Motor neuron (in vitro differentiated cells): Measurements from ENCODE around the gene CDC7. TPM values are rescaled to one million over a fixed set of nuclear protein-coding genes. Genes with fewer than 3 reads are reported as not detected.

Experiments used
- ATAC-seq, 8 experiments: fragments of 200-7000 bp; cut with Tn5 transposase; replicated peaks in 6 of 8; 2 replicates each; pipeline ENCODE4 v1.8.0; 2021; ENCODE audit warnings: mild to moderate bottlenecking in 8 of 8, moderate library complexity in 8 of 8
- H3K27ac ChIP-seq, 2 donors: fragments of 250-450 bp; sonication (Bioruptor Pico); 2 replicates each; pipeline ENCODE4 v1.9.0; 2021; ENCODE audit warnings: antibody characterized with exemption in 2 of 2, mild to moderate bottlenecking in 2 of 2, moderate library complexity in 1 of 2
- H3K4me1 ChIP-seq, 2 donors: fragments of 250-450 bp; sonication (Bioruptor Pico); replicated peaks in 1 of 2; 2 replicates each; pipeline ENCODE4 v1.6.1; 2021; ENCODE audit warnings: antibody characterized with exemption in 2 of 2, mild to moderate bottlenecking in 2 of 2, moderate library complexity in 1 of 2
- H3K4me3 ChIP-seq, 5 donors: fragments of 250-450 bp; sonication (Bioruptor Pico); 2 replicates each; pipeline ENCODE4 v1.9.0; 2021; ENCODE audit warnings: antibody characterized with exemption in 5 of 5, mild to moderate bottlenecking in 5 of 5, moderate library complexity in 4 of 5
- WGBS, 10 experiments: fragments of 450-650 bp; shearing (Covaris generic); methylation state at CpG; one replicate each; pipeline ENCODE4 v1.0.0; 2022; 5-methylcytosine and 5-hydroxymethylcytosine counted together
- in situ Hi-C, 9 experiments: fragments of 400-800 bp; cut with MboI; loops; one replicate each; pipeline ENCODE4 v1.15.0; 2021; ENCODE audit warnings: low sequenced_read_pairs in 9 of 9, low pct_unique_long_range_greater_than_20kb in 2 of 9; ENCODE audit not compliant: unreplicated experiment in 9 of 9
- total RNA-seq, 8 experiments: library from RNA; unstranded; fragments of 300-600 nt; gene quantifications; 2 replicates each; pipeline versions ENCODE4 v1.2.3 to v1.2.4, GENCODE V29; 2022

The CDC7 gene
- total RNA-seq, 8 experiments from 2014 or later: 5.9 to 46.8 (median 22.0) TPM

DNA sequence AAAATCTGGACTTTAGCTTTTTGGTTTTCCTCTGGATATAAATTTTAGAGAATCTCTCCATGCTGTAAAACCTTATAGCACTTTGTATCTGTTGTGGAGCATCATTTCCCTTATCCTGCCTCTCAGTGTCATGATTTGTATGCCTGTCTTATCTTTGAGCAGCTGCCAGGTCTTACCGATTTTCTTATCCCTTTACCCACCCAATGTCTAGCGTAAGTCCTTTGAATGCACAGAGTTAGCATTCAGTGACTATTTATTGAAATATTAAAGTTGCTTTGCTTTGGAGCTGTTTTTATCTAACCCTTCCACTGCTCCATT is 37.3 kb downstream of the CDC7 start:
- H3K4me3 ChIP-seq: no peak overlapping the region
- no peak overlapping the region for H3K27ac ChIP-seq
- in situ Hi-C loops: loop anchor here in 1 of 9 experiments (25.0 kb wide), 1 partner anchor 149 kb away; no protein-coding TSS in a partner anchor
- no peaks in the 10 kb centered on the region for H3K4me1 ChIP-seq
- WGBS, 10 experiments: 64 to 100% (median 94%) methylated on average over 1 to 2 of the region's 2 CpGs; no CpG with 5 or more reads in 3 of the 10 experiments
- no peak for ATAC-seq

- in situ Hi-C loops: loop anchor here in 1 of 9 experiments (25.0 kb wide), 1 partner anchor 146 kb away; no protein-coding TSS in a partner anchor
- ATAC-seq: peak in 3 of 8 experiments; percentile 84 to 91 (median 87)
- no peak overlapping the region for H3K4me3 ChIP-seq
- H3K27ac ChIP-seq: no peak overlapping the region
- 25 to 100% (median 86%) methylated on average over 1 of the region's 1 CpG; no CpG with 5 or more reads in 5 of the 10 experiments for WGBS, 10 experiments
- no peaks in the 10 kb centered on the region for H3K4me1 ChIP-seq
These were observed 40.3 kb downstream of the CDC7 start for GRCh38 chr1:91540910-91541309.

- Histone ChIP-seq H3K4me3 (no peak overlapping the region), H3K4me1 (no peaks in the 10 kb centered on the region), H3K27ac (no peak overlapping the region)
- WGBS, 10 experiments: 75 to 100% (median 94%) methylated on average over 1 to 5 of the region's 5 CpGs; no CpG with 5 or more reads in 2 of the 10 experiments
- no peak for ATAC-seq
- in situ Hi-C loops: loop anchor here in 1 of 9 experiments (25.0 kb wide), 1 partner anchor 145 kb away; no protein-coding TSS in a partner anchor
These were observed 41.4 kb downstream of the CDC7 start for GRCh38 chr1:91541918-91542533.

GRCh38 chr1:91545506-91546300 is 45.1 kb downstream of the CDC7 start:
- WGBS, 10 experiments: 70 to 100% (median 98%) methylated on average over 1 to 11 of the region's 13 CpGs
- in situ Hi-C loops: loop anchor here in 1 of 9 experiments (25.0 kb wide), 1 partner anchor 142 kb away; no protein-coding TSS in a partner anchor
- ATAC-seq: no peak
- no peaks in the 10 kb centered on the region for H3K4me1 ChIP-seq
- H3K27ac ChIP-seq: no peak overlapping the region
- H3K4me3 ChIP-seq: no peak overlapping the region

DNA sequence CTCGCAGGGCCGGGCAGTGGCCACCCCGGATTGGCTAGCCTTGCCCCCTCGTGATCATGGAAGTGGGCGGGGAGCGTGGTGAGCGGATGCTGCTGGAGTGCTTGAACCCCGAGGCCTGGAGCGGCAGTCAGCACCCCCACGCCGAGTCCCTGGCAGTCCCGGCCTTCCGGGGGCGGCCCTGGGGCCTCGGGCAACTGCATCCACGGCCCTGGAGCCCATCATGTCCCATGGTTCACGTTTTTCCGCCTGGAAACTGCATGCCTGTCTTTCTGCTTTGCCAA is 45.6 kb downstream of the CDC7 start:
- WGBS, 10 experiments: 40 to 100% (median 87%) methylated on average over 2 to 9 of the region's 18 CpGs; no CpG with 5 or more reads in 4 of the 10 experiments
- ATAC-seq: no peak
- Histone ChIP-seq H3K4me3 (no peak overlapping the region), H3K4me1 (no peaks in the 10 kb centered on the region), H3K27ac (no peak overlapping the region)
- in situ Hi-C loops: loop anchor here in 1 of 9 experiments (25.0 kb wide), 1 partner anchor 141 kb away; no protein-coding TSS in a partner anchor

DNA sequence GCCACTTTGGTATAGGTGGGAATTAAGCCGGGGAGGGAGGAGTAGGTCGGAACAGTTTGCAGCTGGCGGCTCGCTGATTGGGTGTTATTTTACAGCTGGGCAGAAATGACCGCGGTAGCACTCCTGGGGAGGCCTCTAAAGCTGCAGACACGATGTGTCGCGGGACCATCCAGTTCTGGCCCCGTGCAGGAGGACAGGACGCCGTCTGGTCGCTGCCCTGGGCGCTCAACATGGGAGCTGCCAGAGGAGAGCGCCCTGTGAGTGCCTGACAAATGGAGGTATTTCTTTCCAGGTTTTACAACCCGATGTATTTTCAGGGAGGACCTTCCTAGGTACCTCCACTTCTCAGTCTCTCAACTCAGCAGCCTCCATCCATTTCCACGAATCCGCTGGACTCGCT is 46.2 kb downstream of the CDC7 start:
- H3K27ac ChIP-seq: no peak overlapping the region
- no peak overlapping the region for H3K4me3 ChIP-seq
- no peak for ATAC-seq
- in situ Hi-C loops: loop anchor here in 1 of 9 experiments (25.0 kb wide), 1 partner anchor 140 kb away; no protein-coding TSS in a partner anchor
- 70 to 100% (median 90%) methylated on average over 1 to 16 of the region's 19 CpGs; no CpG with 5 or more reads in 1 of the 10 experiments for whole genome bisulfite sequencing, 10 experiments
- H3K4me1 ChIP-seq: no peaks in the 10 kb centered on the region

GRCh38 chr1:91548376-91549040 is 47.9 kb downstream of the CDC7 start:
- WGBS, 10 experiments: 50 to 100% (median 80%) methylated on average over 1 to 3 of the region's 3 CpGs; no CpG with 5 or more reads in 1 of the 10 experiments
- in situ Hi-C loops: loop anchor here in 1 of 9 experiments (25.0 kb wide), 1 partner anchor 139 kb away; no protein-coding TSS in a partner anchor
- H3K4me3 ChIP-seq: no peak overlapping the region
- H3K4me1 ChIP-seq: no peaks in the 10 kb centered on the region
- no peak overlapping the region for H3K27ac ChIP-seq
- ATAC-seq: peak in 2 of 8 experiments; percentile 63 to 83

- in situ Hi-C loops: loop anchor here in 1 of 9 experiments (25.0 kb wide), 1 partner anchor 138 kb away; no protein-coding TSS in a partner anchor
- no peak overlapping the region for H3K4me3 ChIP-seq
- H3K4me1 ChIP-seq: no peaks in the 10 kb centered on the region
- no peak overlapping the region for H3K27ac ChIP-seq
- WGBS, 10 experiments: 0 to 43% (median 27%) methylated on average over 1 to 2 of the region's 2 CpGs; no CpG with 5 or more reads in 4 of the 10 experiments
- ATAC-seq: peak in 1 of 8 experiments; percentile 38
These were observed 48.5 kb downstream of the CDC7 start for GRCh38 chr1:91549041-91549735.

- WGBS, 10 experiments: 48 to 100% (median 88%) methylated on average over 1 to 2 of the region's 2 CpGs; no CpG with 5 or more reads in 2 of the 10 experiments
These were observed 50.3 kb downstream of the CDC7 start for GRCh38 chr1:91550961-91551360.

DNA sequence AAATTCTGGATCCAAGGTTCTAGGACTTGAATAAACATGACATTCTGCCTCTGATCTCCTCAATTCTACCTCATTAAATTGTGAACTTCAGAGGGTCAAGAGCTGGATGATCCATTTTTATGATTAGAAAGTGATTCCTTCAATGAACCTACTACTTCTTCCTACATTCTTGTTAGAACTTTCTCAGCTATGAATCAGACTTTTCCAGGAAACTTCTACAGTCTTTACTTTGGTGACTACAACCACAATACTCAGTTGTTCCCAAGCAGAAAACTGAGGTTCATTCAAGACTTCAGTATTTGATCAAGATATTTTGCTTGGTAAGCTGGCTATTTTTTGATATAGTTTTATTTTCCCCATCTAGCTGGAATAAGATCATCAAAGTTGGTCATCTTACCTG is 51.4 kb downstream of the CDC7 start:
- H3K4me3 ChIP-seq: no peak overlapping the region
- ATAC-seq: no peak
- peaks cover 0 to 5% of the 10 kb centered on the region in 2 donors for H3K4me1 ChIP-seq
- H3K27ac ChIP-seq: no peak overlapping the region
- in situ Hi-C loops: no loop called here

More at GRCh38 chr1:91550961-91551360, 50.3 kb downstream of the CDC7 start:
- Histone ChIP-seq H3K4me3 (no peak overlapping the region), H3K4me1 (no peaks in the 10 kb centered on the region), H3K27ac (no peak overlapping the region)
- in situ Hi-C loops: no loop called here
- no peak for ATAC-seq

GRCh38 chr1:91552596-91552995 is 51.9 kb downstream of the CDC7 start:
- peaks cover 0 to 5% of the 10 kb centered on the region in 2 donors for H3K4me1 ChIP-seq
- WGBS, 10 experiments: 21 to 89% (median 68%) methylated on average over 1 to 2 of the region's 2 CpGs; no CpG with 5 or more reads in 2 of the 10 experiments
- no peak for ATAC-seq

DNA sequence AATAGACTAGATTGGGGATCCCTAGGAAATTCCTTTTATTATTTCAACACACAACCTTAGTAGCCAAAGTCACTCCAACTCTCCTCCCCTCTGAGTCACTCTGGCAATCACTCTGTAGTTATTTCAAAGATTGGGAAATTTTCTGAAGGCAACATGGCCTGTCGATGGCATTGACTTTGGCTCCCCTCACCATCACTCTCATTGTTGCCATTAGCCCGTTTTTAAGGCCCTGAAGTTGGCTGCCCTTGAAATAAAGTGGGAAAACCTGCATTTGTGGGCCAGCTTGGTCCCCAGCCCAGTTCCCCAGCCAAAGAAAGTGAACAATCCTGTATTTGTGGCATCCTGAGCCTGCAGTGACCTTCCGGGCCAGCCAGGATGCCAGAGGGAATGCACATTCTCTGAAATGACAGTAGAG is 52.5 kb downstream of the CDC7 start:
- WGBS, 10 experiments: 17 to 93% (median 82%) methylated on average over 1 to 3 of the region's 3 CpGs; no CpG with 5 or more reads in 4 of the 10 experiments
- no peak overlapping the region for H3K4me3 ChIP-seq
- peak in 2 of 8 experiments; percentile 65 to 66 for ATAC-seq
- in situ Hi-C loops: no loop called here
- H3K27ac ChIP-seq: no peak overlapping the region
- peaks cover 0 to 5% of the 10 kb centered on the region in 2 donors for H3K4me1 ChIP-seq

More at GRCh38 chr1:91552596-91552995, 51.9 kb downstream of the CDC7 start:
- Histone ChIP-seq H3K27ac (no peak overlapping the region), H3K4me3 (no peak overlapping the region)
- in situ Hi-C loops: no loop called here
